GM18498 (cell line): ENCODE data around the gene SGK1.

Experiments used
- ATAC-seq: cut with Tn5 transposase; IDR thresholded peaks from one replicate; pipeline ENCODE4 v1.9.1; 2021; ENCODE audit warnings: mild to moderate bottlenecking, moderate library complexity; ENCODE audit not compliant: unreplicated experiment

SGK1 gene

DNA sequence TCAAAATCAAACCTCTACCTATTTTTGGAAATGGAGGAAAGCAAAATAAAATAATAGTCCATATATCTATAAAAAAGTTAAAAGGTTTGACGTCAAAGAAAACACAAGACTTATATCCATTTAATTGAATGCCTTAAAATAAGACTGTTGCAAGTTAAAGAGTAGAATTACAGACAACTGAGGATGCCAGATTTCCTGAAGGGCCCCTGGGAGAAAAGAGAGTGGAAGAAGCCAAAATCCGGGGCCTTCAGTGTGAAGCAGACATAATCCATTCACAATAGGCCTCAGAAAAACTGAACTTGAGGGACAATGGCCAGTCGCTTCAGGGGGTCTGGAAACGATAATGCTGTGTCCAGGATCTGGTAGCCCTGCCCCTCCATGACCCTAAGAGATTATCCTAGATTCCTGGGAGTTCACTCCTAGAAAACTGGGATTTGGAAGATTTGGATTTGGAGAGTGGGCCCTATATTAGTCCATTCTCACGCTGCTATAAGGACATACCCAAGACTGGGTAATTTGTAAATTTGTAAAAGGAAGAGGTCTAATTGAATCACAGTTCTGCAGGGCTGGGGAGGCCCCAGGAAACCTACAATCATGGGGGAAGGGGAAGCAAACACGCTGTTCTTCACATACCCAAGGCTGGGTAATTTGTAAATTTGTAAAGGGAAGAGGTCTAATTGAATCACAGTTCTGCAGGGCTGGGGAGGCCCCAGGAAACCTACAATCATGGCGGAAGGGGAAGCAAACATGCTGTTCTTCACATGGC is 171.5 kb downstream of the SGK1 start:
- no peak for ATAC-seq

DNA sequence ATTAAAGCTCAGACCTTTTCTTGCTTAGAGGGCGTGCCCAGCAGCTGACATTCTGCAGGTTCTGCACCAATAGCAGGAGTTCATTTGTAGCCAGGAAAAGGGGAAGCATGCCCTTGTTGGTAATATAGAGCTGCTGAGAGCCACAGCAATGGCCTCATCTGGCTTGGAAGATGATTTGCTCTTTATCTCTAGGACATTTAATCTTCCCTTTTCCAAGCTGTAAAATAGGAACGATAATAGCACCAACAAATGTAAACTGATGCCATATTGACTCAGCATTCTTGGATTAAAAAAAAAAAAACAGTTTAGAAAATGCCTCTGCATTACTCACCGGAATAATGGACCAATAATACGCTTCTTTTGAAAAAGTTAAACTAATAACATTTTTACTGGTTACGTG is 172.1 kb downstream of the SGK1 start:
- ATAC-seq, result no peak

DNA sequence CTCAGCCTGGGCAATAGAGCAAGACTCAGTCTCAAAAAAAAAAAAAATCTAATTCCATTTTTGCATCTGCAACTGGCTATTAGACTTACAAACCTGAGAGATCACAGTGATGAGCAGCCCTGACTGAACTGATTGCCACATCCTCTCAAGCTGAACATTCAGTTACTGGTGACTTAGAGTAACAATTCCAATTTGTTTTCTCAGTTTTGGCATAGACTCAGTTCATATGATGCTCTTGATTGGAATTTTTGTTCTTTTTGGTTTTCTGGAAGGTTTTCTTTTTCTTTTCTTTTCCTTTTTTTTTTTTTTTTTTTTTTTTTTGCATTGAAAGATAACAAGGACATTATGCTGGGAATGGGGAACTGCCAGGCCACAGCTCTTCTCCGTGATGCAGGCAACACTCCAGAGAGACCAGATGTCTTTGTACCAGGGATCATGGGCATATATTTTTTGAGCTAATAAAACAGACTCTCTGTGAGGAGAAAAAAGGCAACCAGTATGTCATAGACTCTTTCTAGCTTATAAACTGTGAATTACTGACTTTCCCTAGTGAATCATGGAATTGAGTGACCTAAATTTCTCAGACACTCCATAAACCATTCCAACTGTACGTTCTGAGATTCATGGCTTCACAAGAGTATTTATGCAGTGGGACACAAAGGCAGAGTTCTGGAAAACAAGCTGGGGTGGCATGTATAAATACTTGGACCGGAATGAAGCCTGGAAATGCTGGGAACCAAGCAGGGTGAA is 179.5 kb downstream of the SGK1 start:
- ATAC-seq, result no peak

DNA sequence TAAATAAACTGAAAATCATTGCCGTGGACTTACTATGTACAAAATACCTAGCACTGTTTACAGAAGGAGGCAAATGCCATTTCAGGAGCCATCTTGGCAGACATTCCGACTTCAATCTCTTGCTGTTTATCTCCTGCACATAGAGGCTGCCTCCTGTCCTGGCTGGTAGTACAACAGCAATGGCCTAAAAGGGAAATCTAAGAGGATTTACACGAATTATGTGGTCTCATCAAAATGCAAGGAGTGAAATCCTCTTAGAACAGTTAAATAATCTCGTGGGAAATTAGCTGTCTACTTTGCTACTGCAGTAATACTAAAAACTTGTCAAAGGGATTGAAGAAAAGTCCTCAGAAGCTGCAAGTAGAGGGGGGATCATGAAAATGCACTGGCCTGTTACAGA is 183.3 kb downstream of the SGK1 start:
- no peak for ATAC-seq

DNA sequence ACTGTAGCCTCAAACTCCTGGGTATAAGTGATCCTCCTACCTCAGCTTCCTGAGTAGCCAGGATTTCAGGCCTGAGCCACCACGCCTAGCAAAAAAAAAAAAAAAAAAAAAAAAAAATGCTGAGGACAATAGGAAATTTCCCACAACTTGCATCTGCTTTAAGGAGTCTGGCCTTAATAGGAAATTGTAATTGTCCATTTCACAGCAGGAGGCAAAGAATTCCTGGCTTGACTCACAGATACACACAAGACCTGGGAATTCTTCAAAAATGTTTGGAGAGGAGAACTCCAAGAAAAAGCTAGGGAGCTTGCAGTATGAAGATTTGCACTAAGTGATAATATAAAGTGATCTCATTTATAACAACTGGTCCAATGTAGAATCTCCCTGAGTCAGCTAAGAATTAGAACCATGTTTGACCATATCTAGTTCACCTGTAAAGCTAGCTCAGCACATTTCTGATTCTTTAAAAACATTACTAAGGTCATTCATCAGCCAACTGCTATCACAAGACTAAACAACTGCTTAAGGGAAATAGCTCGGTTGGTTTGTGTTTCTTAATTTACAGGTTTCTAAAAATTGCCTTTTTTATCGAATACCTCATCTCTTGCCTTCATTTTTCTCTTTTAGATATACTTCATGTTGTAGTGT is 185.3 kb downstream of the SGK1 start:
- ATAC-seq, result no peak

DNA sequence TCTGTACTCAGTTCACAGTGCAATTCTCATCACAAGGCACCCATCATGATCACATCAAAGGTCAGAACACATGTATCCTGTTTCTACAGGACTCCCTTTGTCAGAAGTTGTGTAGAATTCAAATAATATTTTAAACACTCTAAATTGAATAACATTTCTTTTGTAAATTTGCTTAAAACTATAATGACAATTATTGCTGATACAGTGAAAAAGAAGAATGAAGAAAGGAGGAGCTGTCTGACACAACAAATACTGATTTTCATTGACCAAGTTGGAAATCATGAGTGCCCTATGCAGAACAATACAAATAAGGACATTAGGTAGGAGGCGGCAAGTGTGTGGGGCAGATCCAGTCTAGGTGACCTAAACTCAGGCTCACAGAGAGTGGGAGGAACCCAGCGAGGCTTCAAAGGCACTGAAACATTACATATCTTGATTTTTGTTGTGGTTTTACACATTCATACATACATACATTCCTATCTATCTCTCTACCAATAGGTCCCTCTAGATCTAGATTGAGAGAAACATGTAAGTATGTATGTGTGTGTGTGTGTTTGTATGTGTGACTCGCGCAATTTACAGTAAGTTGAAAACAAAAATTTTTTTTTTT is 186.3 kb downstream of the SGK1 start:
- ATAC-seq, result no peak

DNA sequence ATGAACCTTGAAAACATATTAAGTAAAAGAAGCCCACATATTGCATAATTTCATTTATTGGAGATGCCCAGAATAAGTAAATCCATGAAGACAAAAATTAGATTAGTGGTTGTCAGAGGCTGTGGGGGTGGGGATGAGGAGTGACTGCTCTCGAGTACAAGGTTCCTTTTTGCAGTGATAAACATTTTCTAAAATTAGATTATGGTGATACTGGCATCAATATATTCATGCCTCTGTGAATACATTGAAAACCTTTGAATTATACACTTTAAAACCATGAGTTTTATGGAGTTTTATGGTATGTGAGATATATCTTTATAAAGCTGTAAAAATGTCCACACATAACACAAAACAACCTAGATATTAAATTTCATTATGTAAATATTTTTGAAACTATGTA is 189.8 kb downstream of the SGK1 start:
- no peak for ATAC-seq

DNA sequence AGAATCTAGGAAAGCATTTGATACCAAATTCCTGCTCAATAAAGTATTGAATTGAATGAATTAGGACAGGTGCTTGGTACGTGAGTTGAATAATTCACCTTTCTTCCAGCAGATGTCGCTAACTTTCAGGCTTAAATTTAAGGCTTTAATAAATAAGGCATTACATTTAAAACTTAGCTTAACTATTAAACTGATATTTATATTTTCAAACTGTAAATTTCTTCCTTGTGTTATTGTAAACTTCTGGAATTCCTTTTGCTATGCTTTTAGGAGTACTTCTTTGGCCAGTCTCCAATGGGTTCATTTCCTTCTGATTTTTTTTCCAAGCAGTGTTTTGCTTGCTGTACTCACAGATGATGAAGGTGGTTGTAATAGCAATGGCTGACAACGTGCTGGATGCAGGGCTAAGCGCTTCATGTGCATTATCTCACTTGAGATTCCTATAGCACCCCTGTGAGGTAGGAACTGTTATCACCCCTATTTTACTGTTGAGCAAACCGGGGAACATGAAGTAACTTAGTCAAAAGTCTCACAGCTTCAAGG is 194.2 kb downstream of the SGK1 start:
- ATAC-seq, result no peak

DNA sequence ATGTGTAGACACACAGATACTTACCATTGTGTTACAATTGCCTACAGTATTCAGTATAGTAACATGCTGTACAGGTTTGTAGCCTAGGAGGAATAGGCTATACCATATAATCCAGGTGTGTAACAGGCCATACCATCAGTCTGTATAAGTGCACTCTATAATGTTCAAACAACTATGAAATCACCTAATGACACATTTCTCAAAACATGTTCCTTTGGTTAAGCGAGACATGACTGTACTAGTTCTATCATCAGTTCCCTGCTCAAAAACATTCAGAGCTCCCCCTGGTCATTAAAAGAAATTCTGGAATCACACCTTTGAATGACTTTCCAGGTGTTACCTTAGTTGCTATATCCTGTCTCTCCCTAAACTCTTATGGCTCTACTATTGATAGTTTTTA is 195.1 kb downstream of the SGK1 start:
- no peak for ATAC-seq

DNA sequence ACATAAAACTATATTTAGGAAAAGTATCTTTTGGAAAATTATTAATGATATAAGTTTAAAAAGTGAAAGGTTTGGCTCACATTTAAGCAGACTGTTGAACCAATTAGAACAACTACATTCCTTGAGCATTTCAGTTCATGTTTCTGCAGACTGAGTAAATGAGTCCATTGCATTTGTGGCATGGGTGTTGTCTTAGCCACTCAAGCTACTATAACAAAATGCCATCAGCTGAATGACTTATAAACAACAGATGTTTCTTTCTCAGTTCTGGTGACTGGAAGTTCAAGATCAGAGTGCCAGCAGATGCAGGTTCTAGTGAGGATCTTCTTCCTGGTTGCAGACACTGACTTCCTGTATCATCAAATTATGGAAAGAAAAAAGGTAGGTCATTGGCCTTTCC is 198.4 kb downstream of the SGK1 start:
- ATAC-seq, result no peak
